Activated T-cell treated with anti-CD3 and anti-CD28 coated beads, Interleukin-2, amount 50 U/mL, for 48 hours (primary cell): ENCODE data around the gene CLIC3.
A peak's percentile ranks its signal among the peaks of the same experiment; 100 is the strongest.

ENCODE experiments used
- DNase-seq, 2 experiments: peaks; one replicate each; pipeline ENCODE4 v3.0.0-alpha.2; 2020

CLIC3 gene

DNA sequence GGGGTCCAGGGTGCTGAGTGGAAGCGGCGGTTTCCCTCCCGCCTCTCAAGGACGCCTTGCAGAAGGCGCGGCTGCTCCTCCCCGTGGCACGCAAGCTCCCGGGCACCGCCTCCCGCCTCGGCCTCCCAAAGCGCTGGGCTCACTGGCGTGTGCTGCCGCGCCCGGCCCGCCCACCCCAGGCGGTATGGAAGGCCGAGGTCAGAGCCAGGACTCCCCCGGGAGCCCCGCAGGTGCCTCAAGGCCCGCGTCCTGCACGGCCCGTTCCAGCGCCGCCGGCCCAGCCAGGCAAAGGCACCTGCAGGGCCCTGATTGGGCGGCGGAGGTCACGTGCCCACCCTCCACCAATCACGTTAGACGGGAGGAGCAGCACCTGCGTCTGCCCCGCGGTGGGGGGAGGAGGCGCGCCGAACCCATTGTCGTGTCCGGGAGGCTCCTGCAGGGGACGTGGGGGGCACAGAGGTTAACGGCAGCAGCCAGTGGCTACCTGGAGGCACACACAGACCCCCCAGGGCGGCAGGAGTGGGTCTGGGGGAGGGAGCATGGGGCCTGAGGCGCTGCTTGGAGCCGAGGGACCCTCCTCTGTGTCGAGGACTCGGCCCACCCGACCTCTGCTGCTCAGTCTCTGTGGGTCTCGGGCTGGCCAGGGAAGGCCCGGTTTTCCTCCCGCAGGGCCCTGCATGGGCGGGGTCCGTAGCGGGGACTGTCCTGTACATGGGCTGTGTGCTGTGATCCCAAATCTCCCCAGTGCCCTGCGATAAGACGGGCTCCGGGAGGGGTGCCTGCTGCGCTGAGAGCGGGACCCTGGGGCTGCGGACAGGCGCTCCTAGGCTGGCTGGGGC, 46.3 kb downstream of the CLIC3 start:
- peak; percentile 98 for DNase-seq

DNA sequence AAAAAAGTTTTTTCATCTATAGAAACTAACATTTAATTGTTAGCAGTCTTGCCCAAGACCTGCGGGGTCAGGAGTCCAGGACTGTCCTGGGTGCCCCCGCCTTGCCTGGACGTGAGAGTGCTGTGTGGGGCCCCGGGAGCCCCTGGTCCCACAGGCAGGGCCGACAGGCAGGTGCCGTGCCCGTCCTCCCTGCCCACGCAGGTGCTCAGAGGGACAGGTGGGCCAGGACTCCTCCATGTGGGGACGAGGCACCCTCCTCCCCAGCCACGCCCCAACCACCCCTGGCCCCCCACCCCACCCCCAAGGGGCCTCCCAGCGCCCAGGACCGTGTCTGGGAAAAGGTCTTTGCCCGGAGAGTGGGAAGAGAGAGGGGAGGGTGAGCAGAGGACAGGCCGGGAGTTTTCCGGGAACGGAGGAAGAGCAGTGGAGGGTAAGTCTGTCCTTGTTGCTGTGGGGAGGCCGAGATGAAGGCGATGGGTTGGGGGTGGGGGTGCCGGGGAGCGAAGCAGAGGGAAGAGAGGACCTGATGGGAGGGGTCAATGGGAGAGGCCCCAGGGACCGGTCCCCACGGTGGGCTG, 47.0 kb downstream of the CLIC3 start:
- no peak for DNase-seq

DNA sequence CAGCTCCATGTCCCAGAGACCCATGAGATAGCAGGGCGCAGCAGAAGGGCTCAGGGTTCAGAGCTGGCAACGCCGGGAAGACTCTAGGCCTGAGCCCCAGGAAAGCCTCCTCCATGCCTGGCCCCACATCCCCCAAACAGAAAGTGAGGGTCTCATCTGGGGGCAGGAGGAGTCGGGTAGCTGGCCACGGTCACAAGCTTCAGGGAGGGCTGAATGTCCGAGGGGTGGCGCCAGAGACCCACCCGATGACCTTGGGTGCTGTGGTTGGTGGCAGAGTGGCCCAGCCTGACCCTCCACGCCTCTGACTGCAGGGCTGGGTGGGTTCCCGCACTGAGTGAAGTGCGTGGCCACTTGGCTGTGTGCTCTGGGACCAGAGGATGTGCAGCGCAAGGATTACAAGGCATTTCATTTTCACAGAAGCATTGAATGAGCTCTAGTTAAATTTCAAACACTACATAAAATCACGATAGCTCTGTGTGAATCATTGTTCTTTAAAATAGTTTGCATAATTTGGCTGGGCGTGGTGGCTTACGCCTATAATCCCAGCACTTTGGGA, 48.3 kb downstream of the CLIC3 start:
- DNase-seq, result no peak

DNA sequence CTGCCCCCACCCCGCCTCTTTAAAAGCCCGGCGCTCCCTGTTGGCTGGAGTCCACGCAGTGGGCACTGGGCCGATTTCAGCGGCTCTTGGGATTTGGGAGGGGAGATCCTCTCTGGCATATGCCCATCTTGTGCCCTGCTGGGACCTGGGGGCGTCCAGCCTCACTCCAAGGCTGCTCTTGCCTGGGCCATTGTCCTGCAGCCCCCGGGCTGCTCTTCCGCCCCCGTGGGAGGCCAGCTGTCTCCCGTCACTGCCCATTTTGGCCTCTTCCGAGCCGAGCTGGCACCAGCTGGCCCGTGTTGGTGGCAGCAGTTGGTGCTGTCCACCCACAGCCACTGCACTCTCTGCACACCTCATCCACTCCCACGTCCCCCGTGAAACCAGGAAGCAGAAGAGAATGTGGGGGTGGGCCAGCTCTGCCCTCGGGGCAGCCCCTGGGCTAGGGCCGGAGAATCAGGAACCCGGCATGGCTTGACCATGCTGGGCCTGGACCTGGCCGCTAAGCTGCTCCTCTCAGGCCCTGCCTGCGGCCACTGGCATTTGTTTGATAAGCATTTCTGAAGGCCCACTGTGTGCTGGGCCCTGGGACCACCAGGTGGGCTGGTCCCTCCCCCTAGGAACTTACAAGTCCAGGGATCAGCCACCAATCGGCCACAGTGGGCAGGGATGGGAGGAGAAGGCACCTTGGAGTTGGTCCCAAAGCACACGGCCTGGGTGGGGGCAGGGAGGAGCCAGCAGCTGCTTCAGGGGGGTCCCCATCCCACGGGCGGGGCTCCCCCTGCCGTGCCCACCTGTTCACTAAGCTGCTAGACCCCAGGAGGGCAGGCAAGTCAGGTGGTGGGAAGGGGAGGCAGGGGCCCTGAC, 49.1 kb downstream of the CLIC3 start:
- no peak for DNase-seq

DNA sequence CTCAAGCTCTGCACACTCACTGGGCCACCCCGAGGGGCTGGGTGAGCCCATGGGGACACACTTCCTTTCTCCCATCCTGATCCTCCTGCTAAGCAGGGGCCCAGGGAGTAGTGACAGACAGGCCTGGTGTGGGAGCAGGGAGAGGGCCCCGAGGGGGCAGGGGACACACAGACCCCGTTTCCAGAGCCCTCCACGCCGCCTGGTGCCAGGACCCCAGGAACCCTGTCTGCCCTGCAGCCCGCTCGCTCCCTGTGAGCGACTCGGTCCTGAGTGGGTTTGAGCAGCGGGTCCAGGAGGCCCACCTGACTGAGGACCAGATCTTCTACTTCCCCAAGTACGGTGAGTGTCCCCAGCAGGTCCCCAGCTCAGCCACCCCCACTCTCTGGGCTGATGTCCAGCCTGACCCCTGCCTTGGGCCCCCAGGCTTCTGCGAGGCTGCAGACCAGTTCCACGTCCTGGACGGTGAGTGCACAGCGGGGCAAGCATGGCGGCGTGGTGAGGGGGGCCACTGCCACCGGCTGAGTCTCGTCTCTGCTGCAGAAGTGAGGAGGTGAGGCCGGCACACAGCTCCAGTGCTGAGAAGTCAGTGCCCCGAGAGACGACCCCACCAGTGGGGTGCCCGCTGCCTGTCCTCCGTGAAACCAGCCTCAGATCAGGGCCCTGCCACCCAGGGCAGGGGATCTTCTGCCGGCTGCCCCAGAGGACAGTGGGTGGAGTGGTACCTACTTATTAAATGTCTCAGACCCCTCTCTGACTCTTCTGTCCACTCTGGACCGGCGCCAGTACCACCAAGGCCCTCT, 49.9 kb downstream of the CLIC3 start:
- no peak for DNase-seq

DNA sequence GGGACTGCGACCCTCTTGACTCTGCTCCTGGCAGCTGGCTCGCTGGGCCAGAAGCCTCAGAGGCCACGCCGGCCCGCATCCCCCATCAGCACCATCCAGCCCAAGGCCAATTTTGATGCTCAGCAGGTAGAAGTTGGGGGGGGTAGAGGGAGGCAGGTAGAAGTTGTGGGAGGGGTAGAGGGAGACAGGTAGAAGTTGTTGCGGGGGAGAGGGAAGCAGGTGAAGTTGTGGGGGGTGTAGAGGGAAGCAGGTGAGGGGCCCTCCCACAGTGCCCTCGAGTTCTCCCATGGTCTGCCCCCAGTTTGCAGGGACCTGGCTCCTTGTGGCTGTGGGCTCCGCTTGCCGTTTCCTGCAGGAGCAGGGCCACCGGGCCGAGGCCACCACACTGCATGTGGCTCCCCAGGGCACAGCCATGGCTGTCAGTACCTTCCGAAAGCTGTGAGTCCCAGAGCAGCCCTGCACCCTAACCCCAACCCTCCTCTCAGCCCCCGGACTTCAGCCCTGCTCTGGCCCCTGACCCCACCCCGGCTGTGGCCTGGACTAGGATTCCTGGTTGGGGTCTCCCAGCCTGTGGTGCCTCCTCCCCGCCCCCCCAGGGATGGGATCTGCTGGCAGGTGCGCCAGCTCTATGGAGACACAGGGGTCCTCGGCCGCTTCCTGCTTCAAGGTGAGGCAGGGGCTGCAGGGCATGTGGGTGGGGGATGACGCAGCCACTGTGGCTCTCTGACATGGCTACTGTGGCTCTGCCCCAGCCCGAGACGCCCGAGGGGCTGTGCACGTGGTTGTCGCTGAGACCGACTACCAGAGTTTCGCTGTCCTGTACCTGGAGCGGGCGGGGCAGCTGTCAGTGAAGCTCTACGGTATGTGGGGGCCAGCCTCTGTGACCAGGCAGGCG, 50.8 kb downstream of the CLIC3 start:
- DNase-seq, result no peak
